Stimulated activated CD8-positive, alpha-beta memory T cell treated with anti-CD3 and anti-CD28 coated beads, Interleukin-15, amount 100 ng/mL, for 24 hours (primary cell): ENCODE measurements around the gene CDH7.

ENCODE experiments used
- DNase-seq: peaks from one replicate; pipeline ENCODE4 v3.0.0-alpha.2; 2020; ENCODE audit warnings: low read depth

CDH7 gene

GRCh38 chr18:65768120-65768778 is 17.4 kb downstream of the CDH7 start:
- DNase-seq, result no peak

GRCh38 chr18:65769652-65770051 is 18.8 kb downstream of the CDH7 start:
- no peak for DNase-seq

GRCh38 chr18:65786474-65786873 is 35.7 kb downstream of the CDH7 start:
- no peak for DNase-seq

DNA sequence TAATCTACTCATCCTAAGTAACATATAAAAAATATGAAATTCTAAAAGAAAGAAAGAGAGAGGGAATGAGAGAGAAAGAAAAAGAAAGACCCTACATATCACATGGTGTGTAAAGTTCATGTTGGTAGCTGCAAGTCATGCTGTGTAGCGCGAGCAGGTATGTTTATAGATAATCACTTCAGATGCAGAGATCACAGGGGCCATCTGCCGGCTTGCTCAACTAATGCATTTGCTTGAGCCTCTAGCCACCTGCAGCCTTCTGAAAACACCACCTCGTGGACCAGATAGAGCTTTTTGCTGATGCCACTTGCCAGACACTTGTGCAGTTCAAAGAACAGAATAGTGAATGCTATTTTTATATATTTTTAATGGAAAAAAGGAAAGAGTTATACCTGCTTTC is 37.6 kb downstream of the CDH7 start:
- DNase-seq, result no peak

DNA sequence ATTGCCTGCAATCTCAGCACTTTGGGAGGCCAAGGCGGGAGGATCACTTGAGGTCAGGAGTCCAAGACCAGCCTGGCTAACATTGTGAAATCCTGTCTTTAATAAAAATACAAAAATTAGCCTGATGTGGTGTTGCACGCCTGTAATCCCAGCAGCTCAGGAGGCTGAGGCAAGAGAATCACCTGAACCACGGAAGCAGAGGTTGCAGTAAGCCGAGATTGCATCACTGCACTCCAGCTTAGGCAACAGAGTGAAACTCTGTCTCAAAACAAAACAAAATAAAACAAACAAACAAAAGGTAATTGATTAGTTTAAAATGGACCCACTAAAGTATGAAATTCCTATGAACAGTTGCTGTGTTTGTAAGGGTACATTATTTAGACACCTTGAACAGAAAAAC is 39.8 kb downstream of the CDH7 start:
- no peak for DNase-seq

- no peak for DNase-seq
Measured at GRCh38 chr18:65791719-65792118, 40.9 kb downstream of the CDH7 start.

- no peak for DNase-seq
Measured at GRCh38 chr18:65792456-65793074, 41.8 kb downstream of the CDH7 start.

DNA sequence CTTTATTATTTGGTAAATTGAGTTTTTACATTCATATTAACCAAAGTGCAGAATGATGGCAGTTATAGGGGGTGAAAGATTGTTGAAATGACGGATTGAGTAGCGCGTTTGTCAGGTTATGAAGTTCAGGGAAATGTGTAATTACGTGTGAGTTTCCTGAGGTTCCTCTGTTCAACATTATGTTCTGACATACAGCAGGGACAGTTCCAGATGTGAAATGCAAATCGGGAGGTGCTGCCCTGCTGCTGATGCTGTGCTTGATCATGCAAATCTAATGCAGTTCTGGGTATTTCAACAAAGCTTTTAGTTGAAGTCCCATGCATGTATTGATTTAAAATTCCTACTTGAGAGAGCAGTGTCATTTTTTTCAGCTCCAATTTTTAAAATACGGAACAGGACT is 57.9 kb downstream of the CDH7 start:
- no peak for DNase-seq

GRCh38 chr18:65811307-65811706 is 60.5 kb downstream of the CDH7 start:
- no peak for DNase-seq

DNA sequence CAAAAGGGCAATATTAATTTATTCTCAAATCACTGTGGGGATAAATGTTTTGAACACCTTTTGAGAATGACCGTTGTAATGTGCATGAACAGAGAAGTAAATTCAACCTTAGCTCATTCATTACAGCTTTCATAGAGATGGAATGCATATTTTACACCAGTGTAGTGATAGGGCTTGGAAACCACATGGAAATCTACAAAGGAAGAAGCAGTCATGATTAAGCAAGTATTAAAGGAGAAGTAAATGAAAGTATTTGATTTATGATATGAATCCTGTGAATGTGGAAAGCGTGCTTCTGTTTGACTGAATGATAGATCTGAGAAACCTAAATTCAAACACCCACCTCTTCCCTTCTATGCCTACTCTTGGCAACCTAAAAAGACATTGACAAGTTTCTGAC is 64.7 kb downstream of the CDH7 start:
- no peak for DNase-seq

GRCh38 chr18:65817178-65817577 is 66.4 kb downstream of the CDH7 start:
- DNase-seq, result no peak

GRCh38 chr18:65821911-65822310 is 71.1 kb downstream of the CDH7 start:
- no peak for DNase-seq

- DNase-seq, result no peak
Measured at GRCh38 chr18:65822826-65823225, 72.0 kb downstream of the CDH7 start.

DNA sequence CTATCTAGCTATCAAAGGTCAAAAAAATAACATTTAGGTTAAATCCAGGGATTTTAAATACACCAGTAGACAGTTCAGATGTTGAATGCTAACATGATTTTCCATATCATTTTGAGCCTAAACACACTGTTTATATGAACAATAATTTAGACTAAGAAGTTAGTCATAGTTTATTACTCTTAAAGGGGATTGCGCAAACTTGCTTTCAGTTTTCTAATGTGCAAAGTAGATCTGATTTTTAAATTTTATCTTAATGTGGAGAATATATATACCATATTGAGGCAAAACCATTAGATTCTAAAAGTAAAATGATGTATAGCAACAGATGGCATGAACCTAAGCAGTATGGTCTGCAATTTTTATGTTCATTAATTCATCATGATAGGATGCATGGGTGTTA is 76.6 kb downstream of the CDH7 start:
- no peak for DNase-seq

DNA sequence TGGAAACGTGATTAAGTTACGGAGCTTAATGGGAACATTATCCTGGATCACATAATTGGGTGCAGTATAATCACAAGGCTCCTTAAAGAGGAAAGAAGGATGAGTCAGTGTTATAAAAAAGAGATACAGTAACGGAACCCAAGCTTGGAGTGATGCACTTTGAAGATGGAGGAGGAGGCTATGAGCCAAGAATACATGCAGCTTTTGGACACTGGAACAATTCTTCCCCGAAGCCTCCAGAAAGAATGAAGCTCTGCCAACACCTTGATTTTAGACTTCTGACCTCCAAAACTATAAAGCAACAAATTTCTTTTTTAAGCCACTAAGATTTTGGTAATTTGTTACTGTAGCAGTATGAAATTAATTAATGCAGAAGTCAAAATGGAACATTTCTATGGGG is 85.1 kb downstream of the CDH7 start:
- DNase-seq, result no peak

DNA sequence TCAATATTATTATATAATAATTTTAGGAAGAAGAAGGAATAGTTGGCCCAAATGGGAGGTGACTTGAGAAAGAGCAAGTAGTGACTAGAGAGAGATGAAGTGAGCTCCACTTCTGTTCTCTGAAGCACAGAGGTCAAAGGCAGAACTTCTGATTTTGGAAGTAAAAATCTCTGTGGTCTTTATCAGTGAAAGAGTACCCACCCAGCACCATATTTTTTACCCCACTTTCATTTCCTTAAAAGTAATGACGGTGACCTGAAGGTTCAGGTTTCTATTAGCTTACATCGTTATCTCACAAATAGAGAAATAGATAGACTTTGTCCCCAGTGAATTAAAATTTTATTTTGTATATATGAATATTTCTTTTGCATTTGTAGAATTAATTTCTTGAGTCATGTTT is 95.3 kb downstream of the CDH7 start:
- no peak for DNase-seq

DNA sequence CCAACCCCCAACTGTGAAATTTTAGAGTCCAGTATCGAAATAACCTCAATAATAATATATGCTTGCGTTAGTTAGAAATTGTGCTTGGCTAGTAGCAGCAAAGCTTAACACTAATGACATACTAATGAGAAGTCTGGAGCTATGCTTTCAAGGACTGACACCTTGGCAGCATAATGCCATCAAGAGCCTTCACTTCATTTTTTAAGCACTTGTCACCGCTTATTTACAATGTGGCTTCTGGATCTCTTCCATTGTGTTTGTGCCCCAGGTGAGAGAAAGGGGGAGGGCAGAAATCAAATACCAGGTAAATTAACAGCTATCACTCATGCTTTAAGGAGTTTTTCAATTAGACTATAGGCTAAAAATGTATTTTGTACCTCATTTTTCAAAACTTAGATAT is 101.5 kb downstream of the CDH7 start:
- no peak for DNase-seq

GRCh38 chr18:65859075-65859474 is 108.3 kb downstream of the CDH7 start:
- no peak for DNase-seq

GRCh38 chr18:65869527-65869926 is 118.7 kb downstream of the CDH7 start:
- DNase-seq, result no peak

- no peak for DNase-seq
Measured at GRCh38 chr18:65876310-65876709, 125.5 kb downstream of the CDH7 start.

DNA sequence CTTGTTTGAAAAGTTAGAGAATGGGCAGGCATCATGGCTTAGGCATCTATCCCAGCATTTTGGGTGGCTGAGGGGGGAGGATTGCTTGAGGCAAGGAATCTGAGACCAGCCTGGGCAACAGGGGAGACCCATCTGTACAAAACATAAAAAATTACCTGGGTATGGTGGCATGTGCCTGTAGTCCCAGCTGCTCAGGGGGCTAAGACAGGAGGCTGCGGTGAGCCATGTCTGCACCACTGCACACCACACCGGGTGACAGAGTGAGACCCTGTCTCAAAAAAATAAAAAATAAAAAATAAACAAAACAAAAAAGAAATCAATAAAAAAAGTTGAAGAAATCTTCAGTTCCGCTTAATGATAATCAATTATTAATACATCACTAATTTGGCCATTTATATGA is 146.5 kb downstream of the CDH7 start:
- DNase-seq, result no peak

DNA sequence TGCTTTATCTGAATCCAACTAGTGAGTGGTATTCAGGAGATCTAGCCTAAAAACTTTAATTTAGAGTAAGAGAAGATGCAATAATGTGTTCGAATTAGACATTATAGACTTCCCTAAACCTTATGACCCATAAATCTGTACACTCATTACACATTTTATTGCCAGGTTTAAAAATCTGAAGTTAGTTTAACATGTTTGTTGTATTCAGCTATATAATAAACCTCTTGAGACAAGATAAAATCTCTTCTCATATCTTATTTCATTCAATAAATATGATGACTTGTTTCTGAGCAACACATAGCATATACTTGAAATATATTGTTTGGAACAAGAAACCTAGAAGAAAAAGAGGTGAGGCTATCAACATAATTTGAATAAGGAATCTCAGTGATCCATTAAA is 150.7 kb downstream of the CDH7 start:
- no peak for DNase-seq

GRCh38 chr18:65906621-65907034 is 155.8 kb downstream of the CDH7 start:
- DNase-seq, result no peak

- DNase-seq, result no peak
Measured at GRCh38 chr18:65907281-65907680, 156.5 kb downstream of the CDH7 start.
